ENCODE results near the gene GRM4. TPM values are rescaled to one million over a fixed set of nuclear protein-coding genes. Genes with fewer than 3 reads are reported as not detected.

The GRM4 gene
- total RNA-seq, 1 experiment from 2014 or later = 5.6 TPM

DNA sequence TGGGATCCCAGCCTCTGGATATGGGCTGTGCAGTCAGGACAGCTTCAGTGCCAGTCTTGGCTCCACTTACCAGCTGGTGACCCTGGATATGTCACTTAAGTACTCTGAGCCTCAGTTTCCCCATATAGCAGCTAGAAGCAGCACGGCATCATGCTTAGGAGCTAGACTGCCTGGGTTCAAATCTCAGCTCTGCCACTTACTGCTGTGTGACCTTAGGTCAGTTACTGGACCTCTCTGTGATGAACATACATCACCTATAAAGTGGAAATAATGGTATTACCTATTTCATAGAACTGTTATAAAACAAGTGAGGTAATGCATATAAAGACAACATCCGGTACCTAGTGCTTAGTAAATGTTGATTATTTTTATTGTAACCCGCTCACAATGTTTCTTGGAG lies 83.7 kb downstream of the GRM4 start:
- Histone ChIP-seq H4K8ac (replicated peaks; ENCODE audit: insufficient read length, low read depth, low read length) (no peak overlapping the region), H3T11ph (ENCODE audit: low read length) (no peak overlapping the region), H2BK12ac (ENCODE audit: insufficient read length, low read depth, low read length) (no peak overlapping the region), H2AK5ac (ENCODE audit: insufficient read length, low read length) (no peak overlapping the region), H2BK15ac (ENCODE audit: low read depth, low read length) (no peak overlapping the region), H3K4me1 (ENCODE audit: insufficient read depth, low read length) (no peaks in the 10 kb centered on the region), H3K79me1 (ENCODE audit: insufficient read depth, low read depth, low read length, poor library complexity, severe bottlenecking) (no peaks in the 10 kb centered on the region), H2AFZ (ENCODE audit: low read length) (no peak overlapping the region), H2BK120ac (ENCODE audit: low read depth, low read length, poor library complexity, severe bottlenecking) (no peak overlapping the region), H4K20me1 (ENCODE audit: control insufficient read depth, insufficient read depth, insufficient read length) (no peaks in the 10 kb centered on the region), H3K9me3 (ENCODE audit: control insufficient read depth, low read depth, low read length) (no peaks in the 10 kb centered on the region), H3K9ac (ENCODE audit: extremely low read depth, insufficient read length, low read length) (no peak overlapping the region), H3K79me2 (ENCODE audit: insufficient read depth, low read length) (no peaks in the 10 kb centered on the region), H3K27me3 (ENCODE audit: insufficient read depth, low read length) (no peaks in the 10 kb centered on the region), H3K23me2 (ENCODE audit: insufficient read length, low read depth, low read length, poor library complexity, severe bottlenecking) (no peaks in the 10 kb centered on the region), H2BK5ac (ENCODE audit: insufficient read length, low read length) (no peak overlapping the region), H4K5ac (ENCODE audit: insufficient read length, low read depth, low read length) (no peak overlapping the region), H3K4ac (ENCODE audit: low read depth, low read length) (no peak overlapping the region), H3K18ac (ENCODE audit: insufficient read length, low read depth, low read length) (no peak overlapping the region), H3K4me2 (ENCODE audit: insufficient read depth, insufficient read length, low read length) (no peak overlapping the region), H3K27ac (ENCODE audit: insufficient read length, low read depth, low read length) (no peak overlapping the region), H3K23ac (ENCODE audit: insufficient read length, low read depth, low read length) (no peak overlapping the region), H4K91ac (ENCODE audit: insufficient read length, low read depth, low read length) (no peak overlapping the region), H3K14ac (ENCODE audit: insufficient read depth, low read length) (no peak overlapping the region), H2BK20ac (ENCODE audit: low read depth, low read length, poor library complexity, severe bottlenecking) (no peak overlapping the region), H3K56ac (ENCODE audit: insufficient read length, low read depth, low read length) (no peak overlapping the region)
- WGBS (ENCODE audit: extremely low coverage, insufficient read length, low lambda C conversion rate) = no CpG with 5 or more reads among the region's 3 CpGs
- TF ChIP-seq, protein P1, sequence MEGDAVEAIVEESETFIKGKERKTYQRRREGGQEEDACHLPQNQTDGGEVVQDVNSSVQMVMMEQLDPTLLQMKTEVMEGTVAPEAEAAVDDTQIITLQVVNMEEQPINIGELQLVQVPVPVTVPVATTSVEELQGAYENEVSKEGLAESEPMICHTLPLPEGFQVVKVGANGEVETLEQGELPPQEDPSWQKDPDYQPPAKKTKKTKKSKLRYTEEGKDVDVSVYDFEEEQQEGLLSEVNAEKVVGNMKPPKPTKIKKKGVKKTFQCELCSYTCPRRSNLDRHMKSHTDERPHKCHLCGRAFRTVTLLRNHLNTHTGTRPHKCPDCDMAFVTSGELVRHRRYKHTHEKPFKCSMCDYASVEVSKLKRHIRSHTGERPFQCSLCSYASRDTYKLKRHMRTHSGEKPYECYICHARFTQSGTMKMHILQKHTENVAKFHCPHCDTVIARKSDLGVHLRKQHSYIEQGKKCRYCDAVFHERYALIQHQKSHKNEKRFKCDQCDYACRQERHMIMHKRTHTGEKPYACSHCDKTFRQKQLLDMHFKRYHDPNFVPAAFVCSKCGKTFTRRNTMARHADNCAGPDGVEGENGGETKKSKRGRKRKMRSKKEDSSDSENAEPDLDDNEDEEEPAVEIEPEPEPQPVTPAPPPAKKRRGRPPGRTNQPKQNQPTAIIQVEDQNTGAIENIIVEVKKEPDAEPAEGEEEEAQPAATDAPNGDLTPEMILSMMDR (conservative IDR thresholded peaks at IDR 0.05) = no peak
- DNase-seq = no peak
- Mint-ChIP-seq H3K4me3 (no peak overlapping the region), H3K27me3 (ENCODE audit: low read depth) (peaks cover 6% of the 10 kb centered on the region; the same call in 1 of the 2 replicates), H3K4me1 (peaks cover 0 to 14% of the 10 kb centered on the region in 2 experiments; a peak in 3 of 4 replicates), H3K36me3 (ENCODE audit: insufficient read depth in 1 of 3, low read depth in 3 of 3) (no peaks in the 10 kb centered on the region; a peak in 1 of 7 replicates), H3K9me3 (no peaks in the 10 kb centered on the region), H3K27ac (no peak overlapping the region)

All from H9 (cell line).